ENCODE results near the gene ECD.

DNA sequence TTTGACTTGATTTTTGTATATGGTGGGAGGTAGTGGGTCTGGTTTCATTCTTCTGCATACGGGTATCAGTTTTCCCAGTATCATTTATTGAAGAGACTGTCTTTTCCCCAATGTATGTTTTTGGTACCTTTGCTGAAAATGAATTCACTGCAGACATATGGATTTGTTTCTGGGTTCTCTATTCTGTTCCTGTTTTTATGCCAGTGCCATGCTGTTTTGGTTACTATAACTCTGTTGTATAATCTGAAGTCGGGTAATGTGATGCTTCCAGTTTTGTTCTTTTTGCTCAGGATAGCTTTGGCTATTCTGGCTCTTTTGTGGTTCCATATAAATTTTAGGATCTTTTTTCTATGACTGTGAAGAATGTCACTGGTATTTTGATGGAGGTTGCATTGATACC is 836 bp downstream of the ECD start:
- TF ChIP-seq, protein P1, sequence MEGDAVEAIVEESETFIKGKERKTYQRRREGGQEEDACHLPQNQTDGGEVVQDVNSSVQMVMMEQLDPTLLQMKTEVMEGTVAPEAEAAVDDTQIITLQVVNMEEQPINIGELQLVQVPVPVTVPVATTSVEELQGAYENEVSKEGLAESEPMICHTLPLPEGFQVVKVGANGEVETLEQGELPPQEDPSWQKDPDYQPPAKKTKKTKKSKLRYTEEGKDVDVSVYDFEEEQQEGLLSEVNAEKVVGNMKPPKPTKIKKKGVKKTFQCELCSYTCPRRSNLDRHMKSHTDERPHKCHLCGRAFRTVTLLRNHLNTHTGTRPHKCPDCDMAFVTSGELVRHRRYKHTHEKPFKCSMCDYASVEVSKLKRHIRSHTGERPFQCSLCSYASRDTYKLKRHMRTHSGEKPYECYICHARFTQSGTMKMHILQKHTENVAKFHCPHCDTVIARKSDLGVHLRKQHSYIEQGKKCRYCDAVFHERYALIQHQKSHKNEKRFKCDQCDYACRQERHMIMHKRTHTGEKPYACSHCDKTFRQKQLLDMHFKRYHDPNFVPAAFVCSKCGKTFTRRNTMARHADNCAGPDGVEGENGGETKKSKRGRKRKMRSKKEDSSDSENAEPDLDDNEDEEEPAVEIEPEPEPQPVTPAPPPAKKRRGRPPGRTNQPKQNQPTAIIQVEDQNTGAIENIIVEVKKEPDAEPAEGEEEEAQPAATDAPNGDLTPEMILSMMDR (optimal IDR thresholded peaks at IDR 0.05 in 1 of 3, IDR thresholded peaks at IDR 0.05 in 1 of 3, conservative IDR thresholded peaks at IDR 0.05 in 1 of 3; ENCODE audit: extremely low read depth in 1 of 3, insufficient read depth in 2 of 3, low read length in 3 of 3), result no peak
- TF ChIP-seq EZH2 (IDR thresholded peaks at IDR 0.05; ENCODE audit: low read length), result no peak

Measured in keratinocyte (primary cell).